ENCODE data around the gene OSBPL9. TPM values are rescaled to one million over a fixed set of nuclear protein-coding genes. Genes with fewer than 3 reads are reported as not detected.
"Not testable (repeated sequence)": the region's sequence is repeated elsewhere in the genome, so short reads cannot be mapped to it uniquely, and the experiment has no call there.

OSBPL9 gene
- polyA plus RNA-seq, 1 donor: 62.1 TPM

DNA sequence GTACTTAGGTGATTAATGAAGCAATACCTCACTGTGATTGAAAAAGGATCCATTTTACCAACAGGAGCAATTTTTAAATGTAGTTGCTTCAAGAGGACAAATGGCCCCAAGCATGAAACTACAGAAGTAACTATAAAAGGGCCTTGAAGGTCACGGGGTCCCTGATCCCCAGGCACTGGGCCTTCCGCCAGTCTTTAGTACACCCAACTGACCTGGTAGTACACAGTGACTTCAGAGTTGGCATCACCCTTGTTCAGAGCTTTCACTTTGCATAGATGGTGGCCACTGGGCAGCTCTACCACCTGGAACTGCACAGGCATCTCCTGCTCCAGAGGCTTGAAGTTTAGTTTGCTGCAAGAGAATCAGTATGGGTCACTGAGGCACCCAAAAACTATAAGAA lies 177.4 kb downstream of the OSBPL9 start:
- DNase-seq: no peak

DNA sequence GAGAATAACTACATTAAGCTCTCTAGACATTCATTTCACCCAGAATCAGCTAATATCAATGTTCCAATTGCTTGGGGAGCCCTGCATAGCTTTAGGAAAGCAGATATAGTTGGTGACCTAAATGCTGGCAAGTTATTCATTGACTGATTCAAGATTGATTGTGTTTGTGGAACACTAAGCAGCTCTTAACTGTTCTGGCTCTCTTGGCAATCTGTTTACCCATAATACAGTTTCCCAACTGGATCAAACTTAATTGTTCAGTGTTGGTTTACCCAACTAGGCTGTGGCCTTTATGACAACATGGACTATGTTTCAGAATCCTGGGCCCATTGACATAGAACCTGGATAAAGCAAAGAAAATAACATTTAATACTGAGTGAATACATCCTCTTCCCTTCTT lies 178.0 kb downstream of the OSBPL9 start:
- no peak for DNase-seq

DNA sequence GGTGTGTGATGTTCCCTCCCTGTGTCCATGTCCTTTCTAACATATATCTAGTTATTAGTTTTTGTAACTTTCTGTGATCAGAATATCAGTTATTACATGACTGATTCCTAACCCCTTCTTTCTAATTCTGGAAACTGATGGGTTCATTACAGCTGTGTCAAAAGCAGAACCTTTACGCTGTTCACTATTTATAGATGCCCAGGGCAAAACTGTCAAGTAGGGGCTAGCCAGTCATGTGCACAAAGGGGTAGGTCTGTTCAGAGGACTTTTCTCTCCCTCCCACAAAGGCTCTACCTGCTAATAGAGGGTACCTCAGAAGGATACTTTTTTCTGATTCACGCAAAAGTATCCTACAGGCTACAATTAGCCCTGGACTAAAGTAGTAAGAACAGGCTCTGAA lies 182.5 kb downstream of the OSBPL9 start:
- no peak for DNase-seq

DNA sequence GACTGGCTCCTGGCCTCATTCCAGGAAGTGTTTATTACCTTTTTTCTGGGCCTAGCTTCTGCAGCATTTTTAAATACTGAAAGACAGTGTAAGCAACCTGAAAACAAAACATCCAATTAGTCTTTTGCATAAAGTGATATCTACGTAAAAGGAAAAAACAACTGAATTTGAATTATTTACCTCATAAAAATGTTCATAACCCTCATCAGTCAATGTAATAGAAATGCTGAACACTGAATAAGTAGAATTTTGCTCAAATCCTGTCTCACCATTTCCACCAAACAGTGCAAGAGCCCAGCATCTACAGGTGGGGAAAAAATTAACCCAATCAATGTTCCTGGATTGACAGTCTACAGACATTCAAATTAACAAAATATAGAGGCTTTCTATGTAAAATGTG lies 197.6 kb downstream of the OSBPL9 start:
- DNase-seq: no peak

DNA sequence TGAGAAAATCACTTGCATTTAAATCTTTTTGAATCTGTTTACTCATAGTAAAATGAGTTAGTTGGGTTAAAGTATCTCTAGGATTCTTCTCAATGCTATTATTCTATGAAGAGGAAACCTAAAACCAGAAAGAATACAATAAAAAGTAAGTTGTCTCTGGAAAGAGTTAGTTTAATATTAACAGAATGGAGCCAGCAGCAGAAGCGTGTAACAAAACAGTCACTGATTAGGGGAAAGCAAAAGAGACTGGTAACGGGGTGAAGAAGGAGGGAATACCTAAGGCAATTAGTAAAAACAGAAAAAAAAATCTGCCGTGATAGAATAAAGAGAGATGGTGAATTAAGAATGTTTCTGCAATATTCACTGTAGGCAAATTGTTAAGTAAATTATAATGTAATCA lies 201.6 kb downstream of the OSBPL9 start:
- no peak for DNase-seq

DNA sequence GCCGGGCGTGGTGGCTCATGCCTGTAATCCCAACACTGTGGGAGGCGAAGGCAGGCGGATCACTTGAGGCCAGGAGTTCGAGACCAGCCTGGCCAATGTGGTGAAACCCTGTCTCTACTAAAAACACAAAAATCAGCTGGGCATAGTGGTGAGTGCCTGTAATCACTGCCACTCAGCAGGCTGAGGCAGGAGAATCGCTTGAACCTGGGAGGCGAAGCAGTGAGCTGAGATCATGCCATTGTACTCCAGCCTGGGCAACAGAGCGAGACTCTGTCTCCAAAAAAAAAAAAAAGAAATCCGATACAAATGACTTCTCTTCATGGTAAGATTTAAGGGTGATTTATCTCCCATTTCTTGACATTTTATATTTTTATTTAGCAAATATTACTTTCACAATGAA lies 202.1 kb downstream of the OSBPL9 start:
- DNase-seq: not testable (repeated sequence)

DNA sequence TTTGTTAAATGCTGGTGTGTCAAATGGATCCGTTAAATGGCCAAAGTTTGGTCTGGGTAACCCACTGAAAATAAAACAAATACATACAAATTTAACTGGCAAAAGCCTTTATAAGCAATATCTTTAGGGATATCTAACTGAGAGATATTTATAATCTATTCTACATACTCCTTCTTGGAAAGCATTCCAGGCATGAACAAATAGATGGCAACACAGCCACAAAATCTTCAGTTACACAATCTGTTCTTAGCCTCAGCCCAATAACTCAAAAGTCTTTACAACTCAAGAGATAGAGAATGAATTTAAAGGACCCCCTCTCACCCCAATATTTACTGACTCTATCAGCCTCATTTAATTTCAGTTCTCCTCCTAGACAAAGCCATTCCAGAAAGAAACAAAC lies 202.9 kb downstream of the OSBPL9 start:
- DNase-seq: no peak

DNA sequence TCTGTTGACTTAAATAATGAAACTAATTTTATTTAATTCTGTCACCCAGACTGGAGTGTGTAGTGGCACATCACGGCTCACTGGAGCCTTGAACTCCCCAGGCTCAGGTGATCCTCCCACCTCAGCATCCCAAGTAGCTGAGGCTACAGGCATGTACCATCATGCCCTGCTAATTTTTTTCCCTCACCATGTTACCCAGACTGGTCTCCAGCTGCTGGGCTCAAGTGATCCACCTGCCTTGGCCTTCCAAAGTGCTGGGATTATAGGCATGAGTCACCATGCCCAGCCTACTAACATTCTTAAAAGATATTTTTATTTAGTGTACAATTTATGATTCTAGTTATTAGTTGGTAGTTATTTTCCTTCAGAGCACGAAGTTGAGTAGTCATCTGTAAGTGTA lies 212.2 kb downstream of the OSBPL9 start:
- no peak for DNase-seq

DNA sequence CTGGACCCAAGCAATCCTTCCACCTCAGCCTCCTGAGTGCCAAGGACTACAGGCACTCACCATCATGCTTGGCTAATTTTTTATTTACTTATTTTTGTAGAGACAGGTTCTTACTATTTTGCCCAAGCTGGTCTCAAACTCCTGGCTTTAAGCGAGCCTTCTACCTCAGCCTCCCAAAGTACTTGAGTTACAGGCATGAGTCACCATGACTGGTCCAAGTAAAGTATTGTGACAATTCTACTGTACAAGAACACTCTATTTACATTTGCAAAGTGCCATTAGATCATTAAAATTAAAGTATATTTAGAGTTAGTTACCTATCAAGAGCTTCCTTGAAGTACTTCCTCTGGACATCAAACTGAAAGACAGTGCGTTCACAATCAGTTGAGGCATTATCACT lies 216.8 kb downstream of the OSBPL9 start:
- DNase-seq: no peak

DNA sequence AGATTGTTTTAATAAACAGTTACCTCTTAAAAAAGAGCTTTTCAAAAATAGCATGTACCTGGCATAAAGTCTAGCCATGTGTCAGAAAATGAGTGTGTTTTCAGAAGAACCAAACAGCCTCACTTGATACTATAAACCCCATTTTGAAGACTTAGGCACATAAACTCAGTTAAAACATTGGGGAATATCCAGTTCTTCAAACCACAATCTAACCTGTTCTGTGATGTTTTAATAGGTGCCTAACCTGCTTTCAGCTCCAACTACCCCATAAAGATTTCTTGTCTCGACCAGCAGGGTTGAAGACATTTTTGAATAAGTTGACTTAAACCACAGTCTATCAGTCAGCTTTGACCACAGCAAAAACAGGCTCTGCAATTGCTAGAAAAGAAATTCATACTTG lies 220.4 kb downstream of the OSBPL9 start:
- no peak for DNase-seq

Other genes with a start within 250 kb of the OSBPL9 start
- 30.4 TPM for gene EPS15, start 97.8 kb upstream of the OSBPL9 start, polyA plus RNA-seq (ENCODE audit: insufficient read length)